Chondrocyte (in vitro differentiated cells): Measurements from ENCODE around the gene CEP152. TPM values are rescaled to one million over a fixed set of nuclear protein-coding genes. Genes with fewer than 3 reads are reported as not detected.

Experiments used
- DNase-seq: peaks from one replicate; pipeline ENCODE4 v3.0.0; 2021; ENCODE audit warnings: mixed read lengths, low spot score
- H3K27ac Mint-ChIP-seq: one replicate; pipeline ENCODE4 v1.8.0; 2021; ENCODE audit warnings: mild to moderate bottlenecking, moderate library complexity, mixed read lengths; ENCODE audit not compliant: unreplicated experiment
- H3K27me3 Mint-ChIP-seq: 2 replicates; pipeline ENCODE4 v1.8.0; 2021; ENCODE audit warnings: low read depth, mixed read lengths
- H3K36me3 Mint-ChIP-seq: 2 replicates; pipeline ENCODE4 v1.8.0; 2021; ENCODE audit warnings: low read depth, mixed read lengths
- H3K4me1 Mint-ChIP-seq: 2 replicates; pipeline ENCODE4 v1.8.0; 2021; ENCODE audit warnings: low read depth, mild to moderate bottlenecking, mixed read lengths
- H3K4me3 Mint-ChIP-seq: one replicate; pipeline ENCODE4 v1.8.0; 2021; ENCODE audit warnings: mild to moderate bottlenecking, moderate library complexity, mixed read lengths; ENCODE audit not compliant: unreplicated experiment
- H3K9me3 Mint-ChIP-seq: 2 replicates; pipeline ENCODE4 v1.8.0; 2021; ENCODE audit warnings: low read depth, mixed read lengths
- total RNA-seq: library from RNA; stranded (reverse); gene quantifications from 3 replicates; pipeline ENCODE4 v1.2.1, GENCODE V29; 2021
- TF ChIP-seq, protein P1 (sequence below): fragments of 200-600 bp; sonication (generic); IDR thresholded peaks from 2 replicates; pipeline ENCODE4 v1.5.0; 2021; ENCODE audit warnings: antibody characterized with exemption, mild to moderate bottlenecking, moderate library complexity

The CEP152 gene
- total RNA-seq, 1 donor from 2014 or later: 4.4 TPM

DNA sequence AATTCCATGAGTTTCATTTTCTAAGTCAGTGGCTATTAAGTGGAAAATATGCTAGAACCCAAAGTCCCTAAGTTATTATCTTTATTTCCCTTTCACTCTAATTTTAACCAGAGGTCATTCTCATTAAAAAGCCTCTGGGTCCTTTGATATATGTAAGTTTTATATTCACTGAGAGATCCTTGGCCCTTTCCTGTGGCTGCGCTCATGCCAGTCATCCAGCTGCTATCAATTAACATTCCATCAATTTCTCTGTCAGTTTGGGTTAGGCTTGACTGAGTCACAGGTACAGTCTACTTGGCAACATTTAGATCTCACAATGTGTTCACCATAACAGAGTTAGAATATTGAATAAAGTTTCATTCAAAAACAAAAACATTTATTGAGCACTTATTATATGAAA is 107.3 kb downstream of the CEP152 start:
- no peak overlapping the region for H3K4me3 Mint-ChIP-seq
- DNase-seq: no peak
- peaks cover 21% of the 10 kb centered on the region for H3K4me1 Mint-ChIP-seq
- H3K36me3 Mint-ChIP-seq: peaks cover 10% of the 10 kb centered on the region
- TF ChIP-seq, protein P1, sequence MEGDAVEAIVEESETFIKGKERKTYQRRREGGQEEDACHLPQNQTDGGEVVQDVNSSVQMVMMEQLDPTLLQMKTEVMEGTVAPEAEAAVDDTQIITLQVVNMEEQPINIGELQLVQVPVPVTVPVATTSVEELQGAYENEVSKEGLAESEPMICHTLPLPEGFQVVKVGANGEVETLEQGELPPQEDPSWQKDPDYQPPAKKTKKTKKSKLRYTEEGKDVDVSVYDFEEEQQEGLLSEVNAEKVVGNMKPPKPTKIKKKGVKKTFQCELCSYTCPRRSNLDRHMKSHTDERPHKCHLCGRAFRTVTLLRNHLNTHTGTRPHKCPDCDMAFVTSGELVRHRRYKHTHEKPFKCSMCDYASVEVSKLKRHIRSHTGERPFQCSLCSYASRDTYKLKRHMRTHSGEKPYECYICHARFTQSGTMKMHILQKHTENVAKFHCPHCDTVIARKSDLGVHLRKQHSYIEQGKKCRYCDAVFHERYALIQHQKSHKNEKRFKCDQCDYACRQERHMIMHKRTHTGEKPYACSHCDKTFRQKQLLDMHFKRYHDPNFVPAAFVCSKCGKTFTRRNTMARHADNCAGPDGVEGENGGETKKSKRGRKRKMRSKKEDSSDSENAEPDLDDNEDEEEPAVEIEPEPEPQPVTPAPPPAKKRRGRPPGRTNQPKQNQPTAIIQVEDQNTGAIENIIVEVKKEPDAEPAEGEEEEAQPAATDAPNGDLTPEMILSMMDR: no peak
- no peaks in the 10 kb centered on the region for H3K27me3 Mint-ChIP-seq
- peak overlapping the region; percentile 88 for H3K27ac Mint-ChIP-seq
- peaks cover 21% of the 10 kb centered on the region for H3K9me3 Mint-ChIP-seq

GRCh38 chr15:48702569-48703236 is 108.2 kb downstream of the CEP152 start:
- TF ChIP-seq, protein P1: no peak
- Mint-ChIP-seq H3K36me3 (peaks cover 10% of the 10 kb centered on the region), H3K4me1 (peaks cover 23% of the 10 kb centered on the region), H3K4me3 (no peak overlapping the region), H3K9me3 (peaks cover 21% of the 10 kb centered on the region), H3K27me3 (no peaks in the 10 kb centered on the region), H3K27ac (peak overlapping the region; percentile 88)
- DNase-seq: no peak

DNA sequence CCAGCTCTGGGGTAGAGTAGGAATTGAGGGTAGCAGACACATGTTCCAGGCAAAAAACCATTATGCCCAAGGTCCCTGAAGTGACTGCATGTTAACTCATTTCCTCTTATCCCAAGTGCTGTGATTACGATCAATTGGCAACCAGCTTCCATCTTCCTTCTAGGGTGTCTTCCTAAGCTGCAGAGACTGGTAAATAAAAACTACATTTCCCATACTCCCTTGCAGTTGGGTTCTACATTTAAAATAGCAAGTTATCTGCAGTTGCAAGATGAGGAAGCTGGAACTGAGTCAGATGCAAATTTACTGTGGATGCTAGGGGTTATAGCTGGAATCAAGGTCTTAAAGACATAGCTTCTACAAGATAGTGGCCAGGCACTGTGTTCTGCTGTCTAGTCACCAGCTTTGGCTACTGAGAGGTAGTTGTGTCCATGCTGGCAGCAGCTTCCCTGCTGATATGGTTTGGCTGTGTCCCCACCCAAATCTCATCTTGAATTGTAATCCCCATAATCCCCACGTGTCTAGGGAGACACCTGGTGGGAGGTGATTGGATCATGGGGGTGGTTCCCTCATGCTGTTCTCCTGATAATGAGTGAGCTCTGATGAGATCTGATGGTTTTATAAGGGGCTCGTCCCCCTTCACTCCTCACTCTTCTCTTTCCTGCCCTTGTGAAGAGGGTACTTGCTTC is 114.1 kb downstream of the CEP152 start:
- Mint-ChIP-seq H3K9me3 (no peaks in the 10 kb centered on the region), H3K4me1 (peaks cover 50% of the 10 kb centered on the region), H3K36me3 (no peaks in the 10 kb centered on the region), H3K27me3 (no peaks in the 10 kb centered on the region), H3K27ac (no peak overlapping the region), H3K4me3 (no peak overlapping the region)
- DNase-seq: no peak
- TF ChIP-seq, protein P1: peak; percentile 12

GRCh38 chr15:48695827-48696573 is 114.9 kb downstream of the CEP152 start:
- no peaks in the 10 kb centered on the region for H3K27me3 Mint-ChIP-seq
- H3K27ac Mint-ChIP-seq: peak overlapping the region; percentile 90
- H3K4me3 Mint-ChIP-seq: no peak overlapping the region
- no peak for DNase-seq
- H3K36me3 Mint-ChIP-seq: no peaks in the 10 kb centered on the region
- TF ChIP-seq, protein P1: no peak
- no peaks in the 10 kb centered on the region for H3K9me3 Mint-ChIP-seq
- H3K4me1 Mint-ChIP-seq: peaks cover 58% of the 10 kb centered on the region

- Mint-ChIP-seq H3K4me1 (peaks cover 58% of the 10 kb centered on the region), H3K9me3 (no peaks in the 10 kb centered on the region), H3K27me3 (no peaks in the 10 kb centered on the region), H3K36me3 (no peaks in the 10 kb centered on the region), H3K27ac (peak overlapping the region; percentile 90), H3K4me3 (no peak overlapping the region)
- TF ChIP-seq, protein P1: no peak
- no peak for DNase-seq
Measured at GRCh38 chr15:48695088-48695826, 115.6 kb downstream of the CEP152 start.
